Placental epithelial cell (primary cell): ENCODE measurements around the gene COX6A2. TPM values are rescaled to one million over a fixed set of nuclear protein-coding genes. Genes with fewer than 3 reads are reported as not detected.

Experiments
- total RNA-seq: library from RNA; depleted of rRNA; stranded (reverse); fragments of >200 nt; gene quantifications from 2 replicates; pipeline ENCODE4 v1.2.3, GENCODE V29; 2012

COX6A2 gene
- not detected in 2 replicates for total RNA-seq

GRCh38 chr16:31428279-31428597, at the start of gene COX6A2:
Gene COX6A2 (minus strand): TSS chr16:31428360. CDS start chr16:31428325, 35 bp downstream.

DNA sequence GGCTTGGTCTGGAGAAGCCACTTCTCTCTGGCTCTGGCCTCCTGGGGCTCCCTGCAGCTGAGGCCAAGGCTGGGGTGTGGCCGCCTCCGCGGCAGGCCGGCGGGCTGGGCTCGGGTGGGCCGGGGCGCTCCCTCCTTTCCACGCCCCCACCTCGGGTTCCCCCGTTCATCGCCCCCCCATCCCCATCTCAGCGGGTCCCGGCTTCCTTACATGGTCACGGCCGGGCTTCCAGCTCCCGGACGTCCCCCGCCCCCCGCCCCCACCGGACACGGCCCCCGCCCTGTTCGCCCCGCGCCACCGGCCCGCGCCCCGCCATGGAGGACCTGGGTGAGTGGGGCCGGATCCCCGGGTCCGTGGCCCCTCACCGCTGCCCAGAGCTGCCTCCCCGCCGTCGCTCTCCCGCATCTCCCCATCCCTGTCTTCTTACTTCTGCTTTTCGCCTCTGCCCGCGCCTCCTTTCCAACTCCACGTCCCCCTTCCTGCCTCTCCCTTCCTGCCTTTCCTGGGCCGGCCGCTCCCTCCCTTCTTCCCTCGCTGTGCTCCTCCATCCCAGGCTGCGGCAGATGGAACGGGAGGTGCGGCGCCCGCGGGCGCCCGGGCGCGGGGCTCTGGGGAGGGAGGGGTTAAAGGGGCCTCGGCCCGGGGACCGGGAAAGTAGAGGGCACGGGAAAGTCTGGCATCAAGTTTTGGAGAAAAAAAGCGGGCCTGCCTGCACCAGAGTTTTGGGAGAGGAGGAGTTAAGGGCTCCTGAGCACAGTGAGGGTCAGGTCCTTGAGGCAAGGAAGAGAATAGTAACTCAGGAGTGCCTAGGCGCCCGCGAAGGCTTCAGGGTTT, 43.9 kb upstream of the COX6A2 start, which contains the start of gene TGFB1I1:
TSS of gene TGFB1I1 (plus strand) at position 278 of the 834 bp plus-strand sequence. CDS start at position 315, 37 bp downstream.

DNA sequence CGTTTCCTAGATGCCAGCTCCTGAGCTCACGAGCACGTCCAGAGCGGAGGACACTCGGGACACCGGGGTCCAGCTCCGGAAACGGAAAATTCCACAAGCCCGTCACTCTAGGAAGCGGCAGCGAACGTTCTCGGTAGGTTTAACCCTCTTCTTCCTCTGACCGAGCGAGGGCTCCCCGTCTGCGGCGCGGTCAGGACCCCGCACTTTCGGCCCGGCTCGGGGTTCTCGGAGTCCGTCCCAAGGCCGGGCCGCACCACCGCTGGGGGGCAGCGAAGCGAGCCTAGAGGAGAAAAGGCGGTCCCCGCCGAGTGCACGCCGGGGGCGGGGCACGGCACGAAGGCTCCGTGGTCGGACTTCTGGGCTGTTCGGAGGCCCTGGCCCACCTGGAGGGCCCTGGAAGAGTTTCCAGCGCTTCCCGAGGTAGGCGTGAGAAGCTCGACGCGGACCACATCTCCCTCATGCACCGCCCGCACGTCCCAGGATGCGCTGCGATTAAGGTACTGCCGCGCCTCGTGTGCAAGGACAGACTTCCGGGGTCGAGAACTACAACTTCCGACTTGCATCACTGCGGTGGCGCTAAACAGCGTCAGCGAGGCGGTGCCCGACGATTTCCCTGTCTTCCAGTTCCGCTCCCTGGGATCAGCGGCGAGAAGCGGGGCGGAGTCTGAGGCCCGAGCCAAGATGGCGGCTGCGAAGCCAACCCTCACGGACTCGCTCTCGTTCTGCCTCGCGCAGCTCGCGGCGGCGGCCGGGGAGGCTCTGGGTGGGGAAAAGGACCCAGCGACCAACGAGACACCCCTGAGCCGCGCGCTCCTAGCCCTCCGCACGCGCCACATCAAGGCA, 30.9 kb upstream of the COX6A2 start, which contains the start of gene ARMC5:
TSS of gene ARMC5 (plus strand) at position 658 of the 843 bp plus-strand sequence. CDS start at position 682, 24 bp downstream.

DNA sequence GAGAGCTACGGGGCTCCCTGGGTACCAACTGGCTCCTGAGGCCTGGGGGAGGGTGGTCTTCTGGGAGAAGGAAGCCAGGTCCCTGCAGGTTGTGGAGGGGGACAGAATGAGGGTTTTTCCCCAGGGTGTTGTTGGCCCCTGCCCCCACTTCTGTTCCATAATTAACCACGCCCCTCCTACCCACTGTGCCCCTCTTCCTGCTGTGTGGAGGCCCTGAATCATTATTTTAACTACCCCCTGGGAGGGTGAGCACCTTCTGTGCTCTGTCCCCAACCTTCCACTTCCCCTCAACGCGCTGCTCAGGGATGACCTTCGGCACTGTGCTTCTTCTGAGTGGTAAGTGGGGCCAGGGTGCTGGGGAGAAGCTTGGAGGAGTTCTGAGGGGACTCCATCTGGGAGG, 35.1 kb downstream of the COX6A2 start, which contains the start of gene ITGAD:
TSS of gene ITGAD (plus strand) at position 280 of the 400 bp plus-strand sequence. CDS start at position 306, 26 bp downstream.

Other genes with a start within 250 kb of the COX6A2 start
- 48.7 and 60.4 TPM in 2 replicates for gene FUS, start 248.2 kb downstream of the COX6A2 start, total RNA-seq
- gene PYCARD, start 225.6 kb downstream of the COX6A2 start, total RNA-seq, result 51.5 and 95.4 TPM in 2 replicates
- not detected in 2 replicates for gene TRIM72, start 214.2 kb downstream of the COX6A2 start, total RNA-seq
- gene PYDC1, start 211.2 kb downstream of the COX6A2 start, total RNA-seq, result not detected in 2 replicates
- under 0.01 TPM in 1 of 2 replicates, not detected in the other for gene ITGAM, start 168.4 kb downstream of the COX6A2 start, total RNA-seq
- gene ITGAX, start 73.2 kb downstream of the COX6A2 start, total RNA-seq, result not detected in 2 replicates
- gene ITGAD, start 35.0 kb downstream of the COX6A2 start, total RNA-seq, result not detected in 2 replicates
- gene ZNF843, start 14.4 kb upstream of the COX6A2 start, total RNA-seq, result 0.87 and 2.4 TPM in 2 replicates
- 16.5 and 19.6 TPM in 2 replicates for gene ARMC5, start 31.1 kb upstream of the COX6A2 start, total RNA-seq
- gene TGFB1I1, start 43.8 kb upstream of the COX6A2 start, total RNA-seq, result 61.3 and 62.0 TPM in 2 replicates
- 0.54 and 0.79 TPM in 2 replicates for gene SLC5A2, start 54.8 kb upstream of the COX6A2 start, total RNA-seq
- 61.6 and 80.4 TPM in 2 replicates for gene RUSF1, start 80.0 kb upstream of the COX6A2 start, total RNA-seq
- gene AHSP, start 99.5 kb upstream of the COX6A2 start, total RNA-seq, result not detected in 2 replicates